Right lobe of liver (tissue), 4 donors: Measurements from ENCODE around the gene CUBN.

Experiments
- POLR2A ChIP-seq: fragments of 450-650 bp; IDR thresholded peaks from one replicate; pipeline ENCODE4 v1.6.1; 2017; ENCODE audit warnings: antibody characterized with exemption, mild to moderate bottlenecking
- TF ChIP-seq, protein P1 (sequence below), 4 donors: fragments of 200-600 bp in 3 of 4; fragments of 450-650 bp in 1 of 4; IDR thresholded peaks; one replicate each; pipeline versions ENCODE4 v1.5.1 to v1.8.0; 2016 to 2022; ENCODE audit warnings: antibody characterized with exemption in 4 of 4, mild to moderate bottlenecking in 2 of 4
- donor health status: DM: no; HTN: no; CAD: no.
- donor health status: DM: no; HTN: no; CAD: no.
- donor health status: DM: no; HTN: yes; CAD: no.

DNA sequence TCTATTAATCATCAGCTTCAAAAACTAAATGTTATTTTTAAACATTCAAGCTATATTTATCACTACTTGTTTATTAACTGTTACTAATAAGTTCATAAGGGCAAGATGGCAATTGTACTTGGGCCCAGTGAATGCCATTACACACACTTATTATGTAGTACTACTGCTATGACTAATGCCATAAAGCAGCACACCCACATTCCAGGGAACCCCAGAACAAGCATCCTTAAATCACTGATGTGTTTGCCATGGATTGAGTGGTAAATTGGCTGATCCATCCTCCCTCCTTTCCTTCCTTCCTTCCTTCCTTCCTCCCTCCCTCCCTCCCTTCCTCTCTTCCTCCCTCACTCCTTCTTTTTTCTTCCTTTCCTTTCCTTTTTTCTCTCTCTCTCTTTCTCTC lies 275.0 kb downstream of the CUBN start:
- no peak for TF ChIP-seq POLR2A
- TF ChIP-seq, protein P1, sequence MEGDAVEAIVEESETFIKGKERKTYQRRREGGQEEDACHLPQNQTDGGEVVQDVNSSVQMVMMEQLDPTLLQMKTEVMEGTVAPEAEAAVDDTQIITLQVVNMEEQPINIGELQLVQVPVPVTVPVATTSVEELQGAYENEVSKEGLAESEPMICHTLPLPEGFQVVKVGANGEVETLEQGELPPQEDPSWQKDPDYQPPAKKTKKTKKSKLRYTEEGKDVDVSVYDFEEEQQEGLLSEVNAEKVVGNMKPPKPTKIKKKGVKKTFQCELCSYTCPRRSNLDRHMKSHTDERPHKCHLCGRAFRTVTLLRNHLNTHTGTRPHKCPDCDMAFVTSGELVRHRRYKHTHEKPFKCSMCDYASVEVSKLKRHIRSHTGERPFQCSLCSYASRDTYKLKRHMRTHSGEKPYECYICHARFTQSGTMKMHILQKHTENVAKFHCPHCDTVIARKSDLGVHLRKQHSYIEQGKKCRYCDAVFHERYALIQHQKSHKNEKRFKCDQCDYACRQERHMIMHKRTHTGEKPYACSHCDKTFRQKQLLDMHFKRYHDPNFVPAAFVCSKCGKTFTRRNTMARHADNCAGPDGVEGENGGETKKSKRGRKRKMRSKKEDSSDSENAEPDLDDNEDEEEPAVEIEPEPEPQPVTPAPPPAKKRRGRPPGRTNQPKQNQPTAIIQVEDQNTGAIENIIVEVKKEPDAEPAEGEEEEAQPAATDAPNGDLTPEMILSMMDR (IDR thresholded peaks at IDR 0.05), result no peak
